GM13976 (cell line): ENCODE measurements around the gene KCNN4.
"Not testable (repeated sequence)": the region's sequence is repeated elsewhere in the genome, so short reads cannot be mapped to it uniquely, and the experiment has no call there.

Source experiments
- DNase-seq: peaks from one replicate; pipeline ENCODE4 v3.0.0; 2012; ENCODE audit warnings: low spot score
- in situ Hi-C: fragments of 300-500 bp; cut with MboI; formaldehyde crosslinking; loops from one replicate; pipeline ENCODE4 v1.12.0; 2022; ENCODE audit warnings: low sequenced_read_pairs, mixed read lengths, inconsistent platforms; ENCODE audit not compliant: unreplicated experiment
- TF ChIP-seq, protein P1 (sequence below): IDR thresholded peaks from 2 replicates; pipeline ENCODE4 v1.5.1; 2012; ENCODE audit warnings: borderline replicate concordance, mild to moderate bottlenecking; ENCODE audit not compliant: insufficient read depth; ENCODE audit errors: extremely low read depth, missing control alignments, control extremely low read depth

KCNN4 gene

DNA sequence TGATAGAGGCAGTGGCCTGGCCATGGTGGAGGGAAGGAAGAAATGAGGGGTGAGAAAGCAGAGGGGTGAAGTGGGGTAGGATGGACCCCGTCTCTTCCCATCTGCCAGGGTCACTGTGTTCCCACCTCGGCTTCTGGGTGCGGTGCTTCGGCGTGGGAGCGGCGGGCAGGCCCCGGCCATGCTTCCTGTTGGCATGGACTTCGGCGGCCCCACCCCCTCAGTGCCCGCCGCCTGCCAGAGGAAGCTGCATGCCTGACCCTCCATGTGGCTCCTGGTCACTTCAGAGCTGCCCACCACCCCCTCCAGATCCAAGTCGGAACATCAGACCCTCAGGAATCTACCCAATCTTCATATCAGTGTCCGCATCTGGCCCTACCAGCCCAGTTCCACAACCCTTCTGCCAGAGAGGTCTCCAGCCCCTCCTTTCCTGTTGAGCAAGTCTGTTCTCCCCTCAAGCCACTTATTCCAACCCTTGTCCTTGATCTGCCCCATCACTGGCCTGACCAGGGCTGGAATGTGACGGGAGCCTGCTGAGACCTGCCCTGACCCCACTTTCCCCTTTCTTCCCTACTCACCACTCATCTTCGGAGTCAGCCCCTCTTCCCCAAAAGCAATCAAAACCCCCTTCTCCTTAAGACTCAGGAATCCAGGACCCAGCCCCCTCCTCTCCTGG, 1.5 kb downstream of the KCNN4 start:
- in situ Hi-C loops, result no loop called here

DNA sequence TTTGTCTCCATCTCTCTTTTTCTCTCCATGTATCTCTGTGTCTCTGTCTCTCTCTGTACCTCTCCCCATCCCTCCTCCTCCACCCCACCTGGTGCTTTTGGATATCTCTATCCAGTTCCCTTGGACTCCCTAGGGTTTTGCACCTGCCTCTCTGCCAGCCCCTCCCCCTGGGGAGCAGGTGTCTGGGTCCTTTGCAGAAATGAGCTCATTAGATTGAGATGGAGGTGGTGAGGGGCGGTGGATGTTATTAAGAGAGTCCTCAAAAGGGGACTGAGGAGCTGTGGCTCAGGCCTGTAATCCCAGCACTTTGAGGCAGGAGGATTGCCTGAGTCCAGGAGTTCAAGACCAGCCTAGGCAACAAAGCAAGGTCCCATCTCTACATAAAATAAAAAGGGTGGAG, 2.1 kb downstream of the KCNN4 start:
- in situ Hi-C loops, result no loop called here
- no peak for DNase-seq
- TF ChIP-seq, protein P1, sequence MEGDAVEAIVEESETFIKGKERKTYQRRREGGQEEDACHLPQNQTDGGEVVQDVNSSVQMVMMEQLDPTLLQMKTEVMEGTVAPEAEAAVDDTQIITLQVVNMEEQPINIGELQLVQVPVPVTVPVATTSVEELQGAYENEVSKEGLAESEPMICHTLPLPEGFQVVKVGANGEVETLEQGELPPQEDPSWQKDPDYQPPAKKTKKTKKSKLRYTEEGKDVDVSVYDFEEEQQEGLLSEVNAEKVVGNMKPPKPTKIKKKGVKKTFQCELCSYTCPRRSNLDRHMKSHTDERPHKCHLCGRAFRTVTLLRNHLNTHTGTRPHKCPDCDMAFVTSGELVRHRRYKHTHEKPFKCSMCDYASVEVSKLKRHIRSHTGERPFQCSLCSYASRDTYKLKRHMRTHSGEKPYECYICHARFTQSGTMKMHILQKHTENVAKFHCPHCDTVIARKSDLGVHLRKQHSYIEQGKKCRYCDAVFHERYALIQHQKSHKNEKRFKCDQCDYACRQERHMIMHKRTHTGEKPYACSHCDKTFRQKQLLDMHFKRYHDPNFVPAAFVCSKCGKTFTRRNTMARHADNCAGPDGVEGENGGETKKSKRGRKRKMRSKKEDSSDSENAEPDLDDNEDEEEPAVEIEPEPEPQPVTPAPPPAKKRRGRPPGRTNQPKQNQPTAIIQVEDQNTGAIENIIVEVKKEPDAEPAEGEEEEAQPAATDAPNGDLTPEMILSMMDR, result no peak

More for the DNA sequence above, 1.5 kb downstream of the KCNN4 start:
- TF ChIP-seq, protein P1, result no peak
- DNase-seq, result no peak

DNA sequence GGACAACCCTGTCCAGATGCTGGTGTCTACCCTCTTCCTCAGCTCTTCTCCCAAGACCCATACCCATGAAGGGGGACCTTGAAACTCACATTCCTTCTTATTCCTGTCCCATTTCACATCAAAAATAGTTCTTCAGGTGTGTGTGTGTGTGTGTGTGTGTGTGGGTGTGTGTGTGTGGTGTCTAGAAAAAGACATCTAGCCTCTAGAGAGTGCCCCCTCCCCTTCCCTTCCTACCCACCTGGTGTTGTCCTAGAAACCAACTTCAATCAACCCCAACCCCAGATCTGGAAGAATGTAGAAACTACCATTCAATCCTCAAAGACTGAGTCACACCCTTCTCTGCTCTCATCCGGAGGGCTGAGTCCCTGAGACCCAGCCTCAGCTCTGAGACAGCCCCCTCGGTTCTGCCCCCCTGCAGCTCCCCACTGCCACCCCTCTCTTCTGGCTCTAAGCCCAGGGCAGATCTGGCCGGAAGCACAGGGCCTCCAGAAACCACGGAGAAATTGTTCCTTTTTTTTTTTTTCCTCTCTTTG, 3.5 kb downstream of the KCNN4 start:
- in situ Hi-C loops, result no loop called here
- DNase-seq, result peak; percentile 51
- TF ChIP-seq, protein P1, result no peak

DNA sequence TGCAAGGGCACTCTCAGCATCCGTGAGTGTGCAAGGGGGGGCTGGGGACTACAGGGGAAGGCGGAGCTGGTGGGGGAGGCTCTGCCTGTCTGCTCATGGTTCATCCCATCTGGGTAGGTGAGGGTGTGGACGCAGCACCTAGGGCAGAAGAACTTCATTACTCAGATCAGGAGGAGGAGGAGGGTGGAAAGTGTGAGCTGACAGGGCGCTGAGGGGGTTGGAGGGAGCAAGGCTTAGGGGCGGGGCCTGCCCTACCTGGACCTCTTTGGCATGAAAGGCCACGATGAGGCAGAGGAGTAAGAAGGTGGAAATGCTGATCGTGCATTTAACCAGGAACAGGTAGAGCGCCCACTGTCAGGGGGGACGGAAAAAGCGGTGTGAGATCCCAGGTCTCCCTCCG, 4.5 kb downstream of the KCNN4 start:
- in situ Hi-C loops, result no loop called here
- no peak for DNase-seq

DNA sequence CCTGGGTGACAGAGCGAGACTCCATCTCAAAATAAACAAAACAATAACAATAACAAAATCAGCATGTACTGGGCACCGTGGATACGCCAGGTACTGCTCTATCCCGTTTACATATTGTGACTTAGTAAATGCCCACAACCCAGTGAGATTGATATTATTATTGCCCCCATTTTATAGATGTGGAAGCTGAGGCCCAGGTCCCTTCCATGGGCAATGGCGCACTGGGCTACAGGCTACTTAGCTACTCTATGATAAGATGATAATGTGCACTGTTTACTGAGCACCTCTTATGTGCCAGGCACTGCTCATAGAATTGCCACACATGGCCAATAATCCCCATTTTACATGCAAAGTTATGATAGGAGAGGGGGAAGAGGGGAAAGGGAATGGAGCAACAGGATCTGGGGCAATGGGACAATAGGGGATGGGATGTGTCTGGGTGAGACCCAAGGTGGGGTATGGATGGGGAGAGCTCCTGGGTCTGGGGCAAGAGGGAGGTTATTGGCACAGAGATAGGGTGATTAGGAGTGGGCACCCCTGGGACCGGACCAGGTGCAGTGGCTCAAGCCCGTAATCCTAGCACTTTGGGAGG, 5.4 kb downstream of the KCNN4 start:
- DNase-seq, result no peak
- TF ChIP-seq, protein P1, result no peak
- in situ Hi-C loops, result no loop called here

More for the DNA sequence above, 4.5 kb downstream of the KCNN4 start:
- TF ChIP-seq, protein P1, result no peak

DNA sequence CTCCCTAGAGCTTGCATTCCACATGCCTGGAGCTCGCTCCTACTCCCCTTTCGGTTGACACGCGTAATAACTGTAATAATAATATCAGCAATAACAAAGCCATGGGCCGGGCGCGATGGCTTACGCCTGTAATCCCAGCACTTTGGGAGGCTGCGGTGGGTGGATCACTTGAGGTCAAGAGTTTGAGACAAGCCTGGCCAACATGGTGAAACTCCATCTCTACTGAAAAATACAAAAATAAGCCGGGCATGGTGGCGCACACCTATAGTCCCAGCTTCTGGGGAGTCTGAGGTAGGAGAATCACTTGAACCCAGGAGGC, 5.9 kb downstream of the KCNN4 start:
- in situ Hi-C loops, DNase-seq: not testable (repeated sequence)
